ENCODE data around the gene PCNX4. TPM values are rescaled to one million over a fixed set of nuclear protein-coding genes. Genes with fewer than 3 reads are reported as not detected.

PCNX4 gene
- 90.8 and 117 TPM in 2 replicates for total RNA-seq

DNA sequence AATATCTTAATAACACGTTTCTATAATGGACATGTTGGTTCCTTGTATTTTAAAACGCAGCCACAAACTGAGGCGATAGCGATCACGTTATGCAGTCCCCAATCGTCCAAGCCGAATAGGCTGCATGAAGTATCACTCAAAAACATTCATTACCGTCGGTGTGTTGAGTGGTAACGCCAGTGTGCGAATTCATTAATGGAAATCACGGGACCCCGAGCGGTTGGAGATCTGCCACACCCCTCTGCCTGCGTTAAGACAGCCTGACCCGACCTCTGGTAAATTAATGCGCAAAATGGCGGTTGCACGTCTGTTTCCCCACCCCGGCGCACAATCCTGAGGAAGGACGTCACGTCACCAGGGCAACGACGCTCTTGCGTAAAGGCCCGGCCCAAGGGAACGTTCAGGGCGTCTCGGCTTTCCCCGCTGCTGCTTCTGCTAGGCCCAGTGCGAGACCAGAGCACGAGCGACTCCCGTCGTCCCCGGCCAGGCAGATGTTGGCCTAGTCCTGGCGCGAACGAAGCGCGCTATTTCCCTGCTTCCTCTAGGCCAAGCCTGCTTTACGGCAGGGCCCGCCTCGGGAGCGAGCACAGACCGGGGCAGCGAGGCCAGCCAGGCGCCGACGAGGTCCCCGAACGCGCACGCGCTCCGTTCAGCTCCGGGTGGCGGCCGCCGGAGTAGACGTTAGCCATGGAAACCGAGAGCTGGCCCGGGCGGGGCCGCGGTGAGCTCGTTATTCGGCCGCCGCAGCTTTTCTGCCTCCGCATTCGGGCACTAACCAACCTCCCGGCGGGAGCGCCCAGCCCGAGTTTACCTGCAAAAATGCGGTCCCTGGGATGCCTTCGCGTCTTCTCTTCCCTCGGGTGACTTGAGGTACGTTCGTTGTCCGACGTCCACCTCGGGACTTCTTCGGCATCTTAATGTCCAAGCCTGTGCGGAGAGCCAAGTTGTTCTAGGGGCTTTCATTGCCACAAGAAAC, at the start of gene PCNX4:
TSS of gene PCNX4 (plus strand) at position 374 of the 976 bp plus-strand sequence. CDS start 15,716 bp downstream, outside the sequence.

DNA sequence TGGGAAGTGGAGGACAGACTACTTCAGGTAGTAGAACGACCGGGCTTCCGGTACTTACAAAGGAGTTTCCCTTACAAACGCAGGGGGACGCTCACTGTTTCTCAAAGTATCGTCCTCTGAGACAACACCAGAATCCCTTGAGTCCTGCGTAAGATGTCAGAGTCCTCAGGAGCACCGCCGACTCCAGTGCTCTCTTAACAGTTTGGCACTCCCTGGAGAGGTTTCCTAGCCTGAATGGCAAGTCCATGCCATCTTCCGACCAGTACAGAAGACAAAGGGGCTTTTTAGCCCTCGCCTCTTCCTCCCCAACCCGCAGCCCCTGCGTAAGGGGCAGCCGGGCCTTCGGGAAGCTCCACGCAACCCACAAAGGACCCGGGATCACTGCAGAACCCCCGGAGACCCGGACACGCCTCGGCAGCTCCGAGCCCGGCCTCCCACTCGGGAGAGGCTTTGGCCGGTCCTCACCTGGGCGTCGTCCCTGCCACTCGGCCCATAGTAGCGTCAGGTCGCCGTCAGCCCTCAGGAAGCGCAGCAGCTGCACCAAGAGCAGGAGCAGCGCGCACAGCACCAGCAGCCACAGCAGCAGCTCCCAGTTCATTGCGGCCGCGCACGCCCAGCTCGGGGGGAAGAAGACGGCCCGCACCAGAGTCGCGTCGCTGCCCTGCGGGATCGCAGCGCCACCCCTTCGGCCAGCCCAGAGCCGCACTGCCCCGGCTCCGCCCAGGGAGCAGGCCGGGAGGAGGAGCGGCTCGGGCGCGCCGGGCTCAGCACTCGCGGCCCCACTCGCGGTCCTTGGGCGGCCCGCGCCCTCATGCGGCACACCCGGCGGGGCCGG, 73.2 kb downstream of the PCNX4 start, which contains the start of gene DHRS7:
TSS of gene DHRS7 (minus strand) at position 687 of the 835 bp plus-strand sequence. CDS start at position 598, 89 bp downstream.

Other genes with a start within 250 kb of the PCNX4 start
- gene RTN1, start 221.1 kb upstream of the PCNX4 start, total RNA-seq, result 0.93 and 1.1 TPM in 2 replicates
- not detected in 2 replicates for gene LRRC9, start 171.8 kb upstream of the PCNX4 start, total RNA-seq
- gene DHRS7, start 73.5 kb downstream of the PCNX4 start, total RNA-seq, result 38.3 and 46.9 TPM in 2 replicates
- 25.9 and 28.4 TPM in 2 replicates for gene PPM1A, start 157.3 kb downstream of the PCNX4 start, total RNA-seq

Measured in thoracic aorta endothelial cell (primary cell).